WTC11 (cell line): ENCODE measurements around the gene PPM1D. TPM values are rescaled to one million over a fixed set of nuclear protein-coding genes. Genes with fewer than 3 reads are reported as not detected.

Source experiments
- ATAC-seq: fragments of 200-7000 bp; cut with Tn5 transposase; 2 replicates; pipeline ENCODE4 v1.10.0; 2021; ENCODE audit warnings: mild to moderate bottlenecking, moderate library complexity
- CTCF ChIA-PET: fragments of 300-600 bp; sonication (Branson Sonifier 250); formaldehyde crosslinking; loops from one replicate; lab custom pipeline; 2021; ENCODE audit warnings: antibody characterized with exemption; lab: Charles Lee
- POLR2A ChIA-PET: fragments of 350-600 bp; sonication (Branson Sonifier 250); formaldehyde crosslinking; loops from one replicate; lab custom pipeline; 2021; ENCODE audit warnings: antibody characterized with exemption; lab: Charles Lee
- DNase-seq: peaks from one replicate; pipeline ENCODE4 v3.0.0; 2021; ENCODE audit warnings: low spot score
- H3K27ac Mint-ChIP-seq: 2 replicates; pipeline ENCODE4 v1.8.0; 2021; ENCODE audit warnings: mixed read lengths
- H3K27me3 Mint-ChIP-seq: 2 replicates; pipeline ENCODE4 v1.8.0; 2021; ENCODE audit warnings: low read depth, mild to moderate bottlenecking, moderate library complexity, mixed read lengths
- H3K36me3 Mint-ChIP-seq: 2 replicates; pipeline ENCODE4 v1.8.0; 2021; ENCODE audit warnings: mixed read lengths
- H3K4me1 Mint-ChIP-seq: 2 replicates; pipeline ENCODE4 v1.8.0; 2022; ENCODE audit warnings: mixed read lengths
- H3K4me3 Mint-ChIP-seq: 2 replicates; pipeline ENCODE4 v1.8.0; 2021; ENCODE audit warnings: mild to moderate bottlenecking, moderate library complexity, mixed read lengths
- H3K9me3 Mint-ChIP-seq: 2 replicates; pipeline ENCODE4 v1.8.0; 2021; ENCODE audit warnings: mixed read lengths
- CDX4 ChIP-seq: fragments of 250-450 bp; sonication (Bioruptor Pico); IDR thresholded peaks from 2 replicates; pipeline ENCODE4 v1.9.0; 2021; ENCODE audit warnings: moderate library complexity, mild to moderate bottlenecking, inconsistent platforms, borderline replicate concordance
- ESRRA ChIP-seq: sonication (generic); formaldehyde crosslinking; IDR thresholded peaks from 2 replicates; pipeline ENCODE4 v1.8.1; 2022; ENCODE audit warnings: mild to moderate bottlenecking, missing genetic modification reagents, borderline replicate concordance
- GABPB1 ChIP-seq: sonication (generic); formaldehyde crosslinking; IDR thresholded peaks from 2 replicates; pipeline ENCODE4 v1.8.1; 2023; ENCODE audit warnings: mild to moderate bottlenecking, missing genetic modification reagents
- HMGXB4 ChIP-seq: sonication (generic); formaldehyde crosslinking; IDR thresholded peaks from 2 replicates; pipeline ENCODE4 v1.8.1; 2023; ENCODE audit warnings: mild to moderate bottlenecking, moderate library complexity, missing genetic modification reagents
- IRF2 ChIP-seq: sonication (generic); formaldehyde crosslinking; IDR thresholded peaks from 2 replicates; pipeline ENCODE4 v1.8.0; 2022; ENCODE audit warnings: low read depth, missing genetic modification reagents, borderline replicate concordance
- JAZF1 ChIP-seq: fragments of 250-450 bp; sonication (Bioruptor Pico); IDR thresholded peaks from 2 replicates; pipeline ENCODE4 v1.9.0; 2021; ENCODE audit warnings: moderate library complexity, mild to moderate bottlenecking, inconsistent platforms
- KAT7 ChIP-seq: sonication (generic); formaldehyde crosslinking; IDR thresholded peaks from 2 replicates; pipeline ENCODE4 v1.8.1; 2023; ENCODE audit warnings: missing genetic modification reagents, mild to moderate bottlenecking, borderline replicate concordance
- MAX ChIP-seq: sonication (generic); formaldehyde crosslinking; IDR thresholded peaks from 2 replicates; pipeline ENCODE4 v1.8.0; 2022; ENCODE audit warnings: mild to moderate bottlenecking, missing genetic modification reagents
- MXD4 ChIP-seq: fragments of 250-450 bp; sonication (Bioruptor Pico); IDR thresholded peaks from 2 replicates; pipeline ENCODE4 v1.8.0; 2021; ENCODE audit warnings: mild to moderate bottlenecking, moderate library complexity, borderline replicate concordance
- NFATC4 ChIP-seq: fragments of 250-450 bp; sonication (Bioruptor Pico); IDR thresholded peaks from 2 replicates; pipeline ENCODE4 v1.9.0; 2021; ENCODE audit warnings: mild to moderate bottlenecking
- NR1H2 ChIP-seq: sonication (generic); formaldehyde crosslinking; IDR thresholded peaks from 2 replicates; pipeline ENCODE4 v1.9.0; 2021; ENCODE audit warnings: mild to moderate bottlenecking, moderate library complexity, missing genetic modification reagents
- NR3C1 ChIP-seq: sonication (generic); formaldehyde crosslinking; conservative IDR thresholded peaks from 2 replicates; pipeline ENCODE4 v1.8.1; 2023; ENCODE audit warnings: low read depth, mild to moderate bottlenecking, missing genetic modification reagents
- RORB ChIP-seq: fragments of 250-450 bp; sonication (Bioruptor Pico); IDR thresholded peaks from 2 replicates; pipeline ENCODE4 v1.9.0; 2021; ENCODE audit warnings: mild to moderate bottlenecking
- SMAD3 ChIP-seq: sonication (generic); formaldehyde crosslinking; IDR thresholded peaks from 2 replicates; pipeline ENCODE4 v1.8.0; 2022; ENCODE audit warnings: missing genetic modification reagents, mild to moderate bottlenecking, borderline replicate concordance
- STAT6 ChIP-seq: sonication (generic); formaldehyde crosslinking; conservative IDR thresholded peaks from 2 replicates; pipeline ENCODE4 v1.8.1; 2023; ENCODE audit warnings: mild to moderate bottlenecking, low read depth, missing genetic modification reagents, moderate library complexity
- TEAD1 ChIP-seq: sonication (generic); formaldehyde crosslinking; IDR thresholded peaks from 2 replicates; pipeline ENCODE4 v1.8.0; 2022; ENCODE audit warnings: mild to moderate bottlenecking, missing genetic modification reagents
- ZNF138 ChIP-seq: sonication (generic); formaldehyde crosslinking; conservative IDR thresholded peaks from 2 replicates; pipeline ENCODE4 v1.8.1; 2022; ENCODE audit warnings: mild to moderate bottlenecking, moderate library complexity, missing genetic modification reagents
- ZNF232 ChIP-seq: sonication (generic); formaldehyde crosslinking; IDR thresholded peaks from 2 replicates; pipeline ENCODE4 v1.8.0; 2022; ENCODE audit warnings: mild to moderate bottlenecking, missing genetic modification reagents
- ZNF263 ChIP-seq: sonication (generic); formaldehyde crosslinking; IDR thresholded peaks from 2 replicates; pipeline ENCODE4 v1.8.1; 2022; ENCODE audit warnings: low read depth, mild to moderate bottlenecking, moderate library complexity, missing genetic modification reagents
- ZNF416 ChIP-seq: fragments of 250-450 bp; sonication (Bioruptor Pico); IDR thresholded peaks from 2 replicates; pipeline ENCODE4 v1.9.0; 2021; ENCODE audit warnings: mild to moderate bottlenecking, inconsistent platforms
- total RNA-seq: library from RNA; stranded (reverse); gene quantifications from 3 replicates; pipeline ENCODE4 v1.2.3, GENCODE V29; 2021

Gene PPM1D
- total RNA-seq, 1 experiment from 2014 or later: 20.4 TPM

GRCh38 chr17:60586288-60586974, 13.6 kb upstream of the PPM1D start (continued):
- TF ChIP-seq KAT7 (no peak), NFATC4 (CRISPR knock-in tag) (no peak), ZNF416 (CRISPR knock-in tag) (no peak), ESRRA (CRISPR knock-in tag) (no peak)

GRCh38 chr17:60590070-60590469, 9.9 kb upstream of the PPM1D start:
- no peaks in the 10 kb centered on the region for H3K4me1 Mint-ChIP-seq

More at GRCh38 chr17:60590070-60590469, 9.9 kb upstream of the PPM1D start:
- H3K27me3 Mint-ChIP-seq: no peaks in the 10 kb centered on the region; the same call in 1 of the 2 replicates
- no peak for ATAC-seq
- no peak overlapping the region for H3K4me3 Mint-ChIP-seq
- H3K9me3 Mint-ChIP-seq: no peaks in the 10 kb centered on the region
- CTCF ChIA-PET: interaction anchor here (0.7 to 2.6 kb wide), 4 partner anchors 9 to 49 kb away, joined by 4 to 8 read pairs (median 7); partner anchors contain the start of gene PPM1D
- POLR2A ChIA-PET: interaction anchor here (0.6 to 2.5 kb wide), 2 partner anchors 10 to 380 kb away, joined by 3 to 17 read pairs; partner anchors contain the start of gene PPM1D
- no peaks in the 10 kb centered on the region for H3K36me3 Mint-ChIP-seq
- TF ChIP-seq IRF2 (CRISPR knock-in tag) (no peak), JAZF1 (CRISPR knock-in tag) (no peak), SMAD3 (CRISPR knock-in tag) (no peak), NR3C1 (CRISPR knock-in tag) (no peak), ZNF232 (CRISPR knock-in tag) (no peak), NR1H2 (CRISPR knock-in tag) (no peak), STAT6 (CRISPR knock-in tag) (no peak), KAT7 (no peak), CDX4 (no peak), HMGXB4 (CRISPR knock-in tag) (no peak), TEAD1 (CRISPR knock-in tag) (no peak), MXD4 (no peak), RORB (no peak), MAX (CRISPR knock-in tag) (no peak), ZNF263 (CRISPR knock-in tag) (no peak), ZNF138 (CRISPR knock-in tag) (no peak), GABPB1 (CRISPR knock-in tag) (no peak)
- no peak for DNase-seq
- no peak overlapping the region for H3K27ac Mint-ChIP-seq
